GM10847 (cell line): ENCODE measurements around the gene FCHSD2.

Experiments
- POLR2A ChIP-seq: IDR thresholded peaks from 2 replicates; pipeline ENCODE4 v1.6.1; 2011; ENCODE audit not compliant: insufficient read length; ENCODE audit errors: extremely low read depth

Gene FCHSD2

GRCh38 chr11:73176145-73176873 lies 34.2 kb upstream of the FCHSD2 start:
- TF ChIP-seq POLR2A, result no peak

DNA sequence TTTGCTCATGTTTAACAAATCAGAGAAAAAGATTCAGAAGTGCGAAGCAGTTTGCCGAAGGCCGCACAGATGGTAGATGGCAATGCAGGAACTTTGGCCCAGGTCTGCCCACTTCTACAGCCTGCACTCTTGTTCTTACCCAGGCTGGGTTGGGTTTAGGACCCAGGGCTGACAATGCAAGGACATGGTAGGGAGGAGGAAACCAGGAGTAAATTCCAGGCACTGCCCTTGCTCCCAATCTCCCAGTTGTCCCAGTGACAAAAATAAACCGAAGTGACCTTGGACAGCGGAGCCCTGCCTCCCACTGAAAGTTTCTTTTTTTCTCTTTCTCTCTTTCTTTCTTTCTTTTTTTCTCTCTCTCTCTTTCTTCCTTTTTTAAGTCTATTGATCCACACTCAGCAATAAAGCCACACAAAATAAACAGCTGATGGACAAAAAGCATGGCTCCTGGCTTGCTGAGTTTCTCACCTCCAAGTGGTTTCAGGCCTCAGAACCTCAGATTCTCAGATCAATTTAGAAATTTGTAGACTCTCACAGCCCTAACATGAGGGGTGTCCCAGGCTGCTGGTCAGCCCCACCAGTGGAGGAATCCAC lies 33.5 kb upstream of the FCHSD2 start:
- no peak for TF ChIP-seq POLR2A

GRCh38 chr11:73174495-73174791 lies 32.3 kb upstream of the FCHSD2 start:
- TF ChIP-seq POLR2A, result no peak

DNA sequence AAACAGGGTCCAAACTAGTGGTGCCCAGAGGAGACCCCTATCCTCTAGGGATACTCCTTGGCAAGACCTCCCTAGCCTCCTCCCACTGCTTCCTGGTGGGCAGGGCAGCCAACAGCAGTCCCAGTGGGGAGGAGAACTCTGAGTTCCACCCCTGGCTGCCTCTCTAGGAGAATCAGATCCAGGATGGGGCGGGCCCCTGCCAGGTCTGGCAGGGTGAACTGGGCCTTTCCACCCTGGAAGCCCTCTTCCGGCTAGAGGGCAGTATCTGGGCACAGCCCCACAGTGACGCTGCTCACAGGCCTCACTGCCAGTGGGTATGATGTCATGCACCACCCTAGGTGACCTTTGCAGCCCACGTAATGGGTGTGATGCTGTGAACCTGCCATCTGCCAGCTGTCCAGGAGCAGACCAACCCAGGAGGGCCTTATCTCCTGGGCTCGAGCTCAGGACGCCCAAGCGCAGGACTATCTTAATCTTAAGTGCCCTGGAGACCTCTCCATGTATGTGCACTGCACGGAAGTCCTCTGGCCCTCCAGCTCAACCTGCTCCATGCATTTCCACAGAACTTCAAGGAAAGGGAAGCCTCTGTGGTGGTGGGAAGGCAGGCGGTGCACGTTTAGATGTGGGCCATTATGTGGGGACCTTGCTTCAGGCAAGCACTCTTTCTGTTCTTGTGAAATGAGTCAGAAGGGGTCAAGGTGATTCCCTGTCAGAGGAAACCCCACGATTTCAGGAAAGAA lies 31.8 kb upstream of the FCHSD2 start:
- TF ChIP-seq POLR2A, result no peak

DNA sequence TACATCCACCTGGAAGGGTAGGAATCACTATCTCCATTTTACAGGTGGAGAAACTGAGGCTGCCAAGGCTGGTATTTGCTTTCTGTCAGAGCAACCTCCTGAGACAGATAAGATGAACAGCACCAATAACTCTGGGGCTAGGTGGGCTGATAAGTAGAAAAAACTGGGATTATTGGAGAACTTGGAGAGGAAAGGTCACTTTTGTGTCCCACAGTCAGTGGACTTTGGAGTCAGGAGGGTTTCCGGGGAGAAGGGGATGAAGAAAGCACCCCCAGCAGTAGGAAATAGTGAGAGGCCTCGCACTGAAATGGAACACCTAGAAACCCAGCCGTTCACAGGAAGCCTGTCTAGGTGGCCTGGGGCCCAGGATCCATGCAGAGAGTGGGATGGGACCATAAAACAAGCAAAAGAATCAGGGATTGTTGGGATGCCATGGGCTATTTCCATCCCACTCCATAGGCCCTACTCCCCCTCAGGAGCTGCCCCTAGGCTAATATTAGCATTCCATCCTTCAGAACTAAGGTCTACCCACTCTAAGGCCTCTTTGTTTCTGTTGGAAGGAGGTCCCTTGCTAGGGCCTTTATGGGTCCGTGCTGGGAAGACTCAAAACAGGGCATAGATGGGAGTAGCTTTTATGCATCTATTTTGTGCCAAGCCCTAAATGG lies 31.0 kb upstream of the FCHSD2 start:
- TF ChIP-seq POLR2A, result no peak

DNA sequence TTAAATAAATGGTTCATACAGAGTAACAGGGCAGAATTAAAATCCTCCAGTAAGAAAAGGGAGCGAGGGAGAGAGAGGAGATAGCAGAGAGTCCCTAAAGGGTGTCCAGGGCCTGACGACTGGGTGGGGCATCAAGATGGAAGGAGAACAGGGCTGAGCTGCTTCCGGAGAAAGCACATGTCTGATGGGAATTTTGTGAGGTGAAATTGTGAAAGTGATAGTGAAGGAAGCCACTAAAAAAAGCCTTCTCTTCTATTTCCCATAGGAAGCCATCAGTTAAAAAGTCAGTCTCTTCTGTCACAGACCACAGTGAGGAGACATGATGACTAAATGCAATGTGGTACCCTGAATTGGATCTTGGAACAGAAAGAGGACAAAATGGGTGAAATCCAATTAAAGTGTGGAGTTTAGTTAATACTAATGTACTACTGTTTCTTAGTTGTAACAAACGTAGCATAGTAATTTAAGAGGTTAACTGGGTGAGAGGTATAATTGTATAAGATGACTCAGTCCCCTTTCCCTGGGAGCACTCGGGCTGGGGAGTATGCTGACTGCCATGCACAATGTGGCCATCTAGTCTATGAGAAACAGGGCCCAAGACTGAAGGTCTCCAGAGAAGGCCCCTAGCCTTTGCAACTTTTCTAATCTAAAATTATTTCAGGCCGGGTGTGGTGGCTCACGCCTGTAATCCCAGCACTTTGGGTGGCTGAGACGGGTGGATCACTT lies 29.5 kb upstream of the FCHSD2 start:
- TF ChIP-seq POLR2A, result no peak

DNA sequence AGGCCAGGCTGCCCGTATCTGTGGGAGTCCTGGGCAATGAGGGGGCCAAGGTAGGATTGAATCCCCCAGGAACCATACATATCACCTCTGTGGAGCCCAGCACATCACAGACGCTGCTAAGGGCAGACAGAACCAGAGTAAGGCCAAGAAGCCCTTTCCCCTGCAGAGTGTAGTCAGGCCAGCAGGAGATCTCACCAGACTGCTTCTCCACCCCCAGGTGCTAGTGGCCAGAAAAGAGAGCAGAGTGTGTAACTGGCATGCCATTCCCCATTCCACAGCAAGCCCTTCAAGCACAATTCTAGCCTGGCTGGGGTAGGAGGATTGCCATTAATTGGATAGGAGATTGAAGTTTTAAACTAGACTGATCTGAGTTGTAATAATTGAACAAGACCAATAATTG lies 28.0 kb upstream of the FCHSD2 start:
- no peak for TF ChIP-seq POLR2A

DNA sequence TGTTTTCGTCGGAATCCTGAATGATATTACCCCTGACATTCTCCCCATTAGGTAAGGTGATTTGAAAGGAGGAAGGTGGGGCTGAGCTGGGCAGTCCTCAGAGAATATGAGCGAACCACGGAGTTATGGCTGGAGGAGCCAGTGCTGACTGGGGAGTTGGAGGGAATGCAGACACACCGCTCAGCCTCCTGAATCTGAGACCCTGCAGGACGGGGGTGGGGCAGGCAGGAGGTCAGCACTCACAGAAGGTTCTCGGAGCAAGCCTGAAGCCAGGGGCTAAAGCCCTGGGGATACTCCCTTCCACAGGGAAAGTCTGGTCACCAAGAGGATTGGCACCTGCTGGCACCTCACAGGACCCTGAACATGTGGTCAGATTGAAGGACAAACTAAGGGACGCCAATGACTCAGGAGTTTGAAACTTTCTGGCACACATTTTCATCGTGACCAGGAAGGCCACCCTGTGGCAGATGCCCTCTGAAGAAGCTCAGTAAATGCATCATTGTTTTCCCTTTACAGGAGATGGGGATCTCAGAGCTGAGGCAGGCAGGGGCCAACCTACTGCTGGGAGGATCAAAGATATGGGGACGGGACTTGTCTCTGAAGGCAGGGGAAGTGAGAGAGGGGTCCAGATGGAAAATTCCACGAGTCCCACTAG lies 26.9 kb upstream of the FCHSD2 start:
- no peak for TF ChIP-seq POLR2A

GRCh38 chr11:73167363-73167954 lies 25.3 kb upstream of the FCHSD2 start:
- TF ChIP-seq POLR2A, result no peak

- TF ChIP-seq POLR2A, result no peak
These were observed 22.9 kb upstream of the FCHSD2 start for GRCh38 chr11:73164803-73165540.

DNA sequence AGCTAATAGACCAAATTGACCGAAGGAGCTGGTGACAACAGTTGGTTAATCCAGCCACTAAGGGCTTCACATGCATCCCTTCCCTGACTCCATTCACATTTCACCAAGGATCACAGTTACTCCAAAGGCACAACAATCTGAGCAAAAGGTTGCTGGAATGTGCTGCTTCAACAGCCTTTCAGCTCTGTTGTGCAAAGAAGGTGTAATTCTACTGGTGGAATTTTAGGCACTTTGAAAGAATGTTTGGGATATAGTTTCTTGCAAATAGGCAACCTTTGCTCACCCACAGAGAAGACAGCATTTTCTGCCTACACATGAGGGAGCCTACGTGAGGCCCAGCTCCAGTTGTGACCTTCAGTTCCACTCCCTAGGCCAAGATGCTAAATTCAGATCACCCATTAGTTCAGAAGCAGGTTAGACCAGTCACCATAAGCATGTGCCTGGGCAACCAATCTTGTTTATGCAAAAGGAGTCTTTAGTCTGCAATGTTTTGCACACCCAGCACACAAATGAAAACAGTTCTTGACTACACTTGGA lies 21.6 kb upstream of the FCHSD2 start:
- TF ChIP-seq POLR2A, result no peak

DNA sequence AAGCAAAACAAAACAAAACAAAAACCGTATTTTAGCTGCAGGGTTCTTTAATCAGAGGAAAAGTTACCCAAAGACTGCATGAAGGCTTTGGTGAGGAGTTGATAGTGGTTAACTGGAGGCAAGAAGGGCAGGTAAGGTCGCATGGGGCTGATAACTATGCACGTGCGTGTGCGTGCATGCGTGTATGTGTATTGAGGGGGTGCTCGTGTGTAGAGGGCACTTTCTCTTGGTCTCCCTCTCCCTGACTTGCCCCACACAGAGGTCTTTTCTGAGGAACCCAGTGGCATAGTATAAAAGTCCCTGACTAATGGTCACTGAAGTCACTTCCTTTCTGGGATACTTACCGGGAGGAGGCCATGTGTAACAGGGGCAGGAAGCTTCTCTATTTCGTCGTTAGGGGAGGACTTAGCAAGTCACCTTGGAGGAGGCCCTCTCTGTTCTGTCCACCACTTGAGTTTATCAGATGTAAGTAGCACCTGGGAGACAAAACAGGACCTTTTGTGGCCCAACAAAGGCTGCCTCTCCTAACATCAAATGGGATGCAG lies 20.1 kb upstream of the FCHSD2 start:
- TF ChIP-seq POLR2A, result no peak

DNA sequence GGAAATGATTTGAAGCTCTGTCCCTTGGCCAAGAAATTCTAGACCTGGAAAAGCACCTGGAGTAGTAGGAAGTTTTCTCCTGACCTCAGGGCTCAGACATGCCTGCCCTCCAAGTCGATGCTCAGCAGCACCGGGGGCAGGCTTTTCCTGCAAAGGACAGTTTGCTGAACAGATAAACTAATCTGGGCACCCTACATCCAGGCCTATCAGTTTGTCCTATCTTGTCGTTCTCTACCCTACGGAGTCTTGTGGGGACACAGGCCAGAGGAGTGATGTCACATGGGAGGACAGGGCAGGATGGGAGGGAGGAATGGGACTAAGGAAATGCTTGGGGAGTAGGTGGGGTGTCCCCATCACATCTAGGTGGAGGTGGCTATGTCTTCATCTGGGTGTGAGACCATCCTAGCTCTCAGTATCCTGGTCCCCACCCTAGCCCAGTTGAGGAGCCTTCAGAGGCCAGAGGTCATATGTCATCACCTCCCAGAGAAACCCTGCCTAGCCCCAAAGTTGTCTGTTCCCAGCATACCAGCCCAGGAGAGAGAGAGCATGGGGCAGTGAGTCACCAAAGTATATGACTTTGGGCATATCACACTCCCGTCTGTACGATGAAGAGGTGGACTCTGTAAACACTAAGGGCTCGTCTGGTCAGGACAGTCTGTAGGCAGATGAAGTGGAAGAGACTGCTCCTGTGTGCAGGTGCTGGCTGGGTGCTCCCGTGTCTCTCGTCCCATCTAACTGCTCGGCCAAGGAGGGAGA lies 18.1 kb upstream of the FCHSD2 start:
- no peak for TF ChIP-seq POLR2A

DNA sequence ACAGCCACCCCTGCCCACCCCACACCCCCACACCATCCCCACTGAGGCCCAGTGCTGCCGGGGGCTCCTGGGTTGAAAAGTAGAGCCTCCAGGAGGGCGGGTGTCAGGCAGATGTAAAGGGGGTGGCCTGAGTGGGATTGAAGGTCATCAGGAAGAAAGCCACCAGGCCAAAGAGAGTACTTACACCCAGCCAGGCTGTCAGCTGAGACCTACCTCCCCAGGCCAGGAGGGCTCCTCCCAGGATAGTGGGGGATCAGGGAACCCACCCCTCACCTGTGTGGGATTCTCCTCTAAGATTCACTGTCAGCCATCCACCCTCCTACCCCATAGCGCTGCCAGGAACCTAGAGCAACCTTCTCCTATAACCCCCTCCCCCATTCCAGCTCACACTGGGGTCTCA lies 17.2 kb upstream of the FCHSD2 start:
- TF ChIP-seq POLR2A, result no peak
